A549 (cell line): Measurements from ENCODE around the gene P3H2. TPM values are rescaled to one million over a fixed set of nuclear protein-coding genes. Genes with fewer than 3 reads are reported as not detected.

Source experiments
- ATAC-seq, 2 experiments: fragments of 200-7000 bp in 1 of 2; fragments of >200 bp in 1 of 2; cut with Nextera tagmentation in 1 of 2; cut with Tn5 transposase in 1 of 2; 3 replicates each; pipeline versions ENCODE4 v1.8.0 to v1.9.1; 2018 to 2020; ENCODE audit warnings: mild to moderate bottlenecking in 1 of 2, moderate library complexity in 1 of 2
- CTCF ChIA-PET: fragments of 300-600 bp; sonication (Branson Sonifier 250); formaldehyde crosslinking; extraction: SDS; loops from one replicate; lab custom pipeline; 2021; ENCODE audit warnings: antibody characterized with exemption, inconsistent platforms; lab: Yijun Ruan, JAX
- POLR2A ChIA-PET: fragments of 350-600 bp; formaldehyde crosslinking; extraction: SDS; loops from one replicate; lab custom pipeline; 2021; ENCODE audit warnings: antibody characterized with exemption, inconsistent platforms; lab: Yijun Ruan, JAX
- DNase-seq, 2 experiments: peaks; one replicate each; pipeline versions ENCODE4 v3.0.0 to v3.0.0-alpha.2; 2011 to 2016; ENCODE audit warnings: low read depth in 1 of 2, low spot score in 1 of 2
- FAIRE-seq: peaks from 2 replicates; lab custom pipeline; 2011; peaks lifted over from hg19 to GRCh38; lab: Jason Lieb, UNC
- H3K27ac ChIP-seq, 2 experiments: fragments of >200 bp; sonication (Bioruptor Twin); formaldehyde crosslinking; 3 replicates each; pipeline ENCODE4 v1.5.1; 2016 to 2017
- H3K4me1 ChIP-seq: fragments of >200 bp; sonication (Bioruptor Twin); formaldehyde crosslinking; 3 replicates; pipeline ENCODE4 v1.6.1; 2016
- H3K4me2 ChIP-seq: fragments of >200 bp; sonication (Bioruptor Twin); formaldehyde crosslinking; 3 replicates; pipeline ENCODE4 v1.6.1; 2016
- H3K4me3 ChIP-seq: fragments of >200 bp; sonication (Bioruptor Twin); formaldehyde crosslinking; 3 replicates; pipeline ENCODE4 v1.5.1; 2016
- H3K9me3 ChIP-seq: fragments of >200 bp; sonication (Bioruptor Twin); formaldehyde crosslinking; 3 replicates; pipeline ENCODE4 v1.6.1; 2016
- CEBPB ChIP-seq, 2 experiments: fragments of >200 bp in 1 of 2; sonication (Bioruptor Twin) in 1 of 2; formaldehyde crosslinking in 1 of 2; IDR thresholded peaks; 2 replicates each; pipeline ENCODE4 v1.6.1; 2012 to 2016
- EP300 ChIP-seq, 2 experiments: fragments of >200 bp; sonication (Bioruptor Twin); formaldehyde crosslinking; IDR thresholded peaks; 2 replicates in 1 of 2; 3 replicates in 1 of 2; pipeline ENCODE4 v1.6.1; 2016 to 2017
- FOSL2 ChIP-seq, 2 experiments: fragments of 450-650 bp in 1 of 2; fragments of >200 bp in 1 of 2; sonication (Bioruptor Twin) in 1 of 2; formaldehyde crosslinking; IDR thresholded peaks; 2 replicates each; pipeline versions ENCODE4 v1.5.0 to v1.6.1; 2016 to 2020; ENCODE audit warnings: mild to moderate bottlenecking in 1 of 2, moderate library complexity in 1 of 2
- GATA3 ChIP-seq: IDR thresholded peaks from 2 replicates; pipeline ENCODE4 v1.6.1; 2012; ENCODE audit warnings: borderline replicate concordance
- HOXA7 ChIP-seq: fragments of 250-450 bp; sonication (Bioruptor Pico); IDR thresholded peaks from 2 replicates; pipeline ENCODE4 v1.5.0; 2020; ENCODE audit warnings: mild to moderate bottlenecking, moderate library complexity
- HOXB13 ChIP-seq: fragments of 250-450 bp; sonication (Bioruptor Pico); IDR thresholded peaks from 2 replicates; pipeline ENCODE4 v1.5.0; 2020; ENCODE audit warnings: low read depth, mild to moderate bottlenecking, moderate library complexity
- HOXB5 ChIP-seq: fragments of 250-450 bp; sonication (Bioruptor Pico); IDR thresholded peaks from 2 replicates; pipeline ENCODE4 v1.5.0; 2020; ENCODE audit warnings: mild to moderate bottlenecking, moderate library complexity
- JUN ChIP-seq, 2 experiments: fragments of >200 bp; sonication (Bioruptor Twin); formaldehyde crosslinking; IDR thresholded peaks; 2 replicates in 1 of 2; 3 replicates in 1 of 2; pipeline ENCODE4 v1.6.1; 2016 to 2017
- JUNB ChIP-seq: fragments of >200 bp; sonication (Bioruptor Twin); formaldehyde crosslinking; IDR thresholded peaks from 2 replicates; pipeline ENCODE4 v1.6.1; 2016
- KDM1A ChIP-seq: fragments of 200-600 bp; sonication (generic); IDR thresholded peaks from 2 replicates; pipeline ENCODE4 v1.6.1; 2016; ENCODE audit warnings: low read depth, mild to moderate bottlenecking
- MAFK ChIP-seq: fragments of 450-650 bp; IDR thresholded peaks from 2 replicates; pipeline ENCODE4 v1.6.1; 2014; ENCODE audit not compliant: partially characterized antibody
- NR3C1 ChIP-seq: fragments of >200 bp; sonication (Bioruptor Twin); formaldehyde crosslinking; IDR thresholded peaks from 3 replicates; pipeline ENCODE4 v1.6.1; 2017
- RAD21 ChIP-seq, 2 experiments: fragments of >200 bp in 1 of 2; sonication (Bioruptor Twin) in 1 of 2; formaldehyde crosslinking in 1 of 2; IDR thresholded peaks in 1 of 2; conservative IDR thresholded peaks in 1 of 2; 2 replicates in 1 of 2; 3 replicates in 1 of 2; pipeline ENCODE4 v1.6.1; 2012 to 2018; ENCODE audit warnings: inconsistent platforms in 1 of 2
- RFX5 ChIP-seq: fragments of 450-650 bp; IDR thresholded peaks from 2 replicates; pipeline ENCODE4 v1.7.1; 2014; ENCODE audit warnings: antibody characterized with exemption, mild to moderate bottlenecking, moderate library complexity
- SMC3 ChIP-seq: fragments of >200 bp; sonication (Bioruptor Twin); formaldehyde crosslinking; IDR thresholded peaks from 3 replicates; pipeline ENCODE4 v1.6.1; 2018; ENCODE audit warnings: inconsistent platforms
- SREBF2 ChIP-seq: fragments of 450-650 bp; IDR thresholded peaks from 2 replicates; pipeline ENCODE4 v1.6.1; 2014; ENCODE audit warnings: mild to moderate bottlenecking, moderate library complexity
- TFCP2L1 ChIP-seq: fragments of 250-450 bp; sonication (Bioruptor Pico); IDR thresholded peaks from 2 replicates; pipeline ENCODE4 v1.5.0; 2021; ENCODE audit warnings: mild to moderate bottlenecking
- ZC3H11A ChIP-seq: fragments of 450-650 bp; IDR thresholded peaks from 2 replicates; pipeline ENCODE4 v1.6.1; 2014; ENCODE audit warnings: antibody characterized with exemption, mild to moderate bottlenecking
- WGBS: methylation state at CpG from one replicate; pipeline ENCODE4 v1.1.6; 2017; ENCODE audit errors: missing lambda C conversion rate; 5-methylcytosine and 5-hydroxymethylcytosine counted together
- polyA plus RNA-seq, 4 experiments: library from polyadenylated mRNA; depleted of rRNA in 3 of 4; stranded (reverse); fragments of >200 nt; fragmentation: RNase III in 1 of 4; extraction: RNeasy Plus Mini Kit Qiagen cat#74134 plus additional on column Dnase treatment in 1 of 4; gene quantifications; 2 replicates in 3 of 4; 3 replicates in 1 of 4; pipeline ENCODE4 v1.2.3, GENCODE V29; 2011 to 2017
- TF ChIP-seq, protein P1 (sequence below): IDR thresholded peaks from 2 replicates; pipeline ENCODE4 v1.6.1; 2012
- TF ChIP-seq, protein P2 (sequence below): IDR thresholded peaks from 2 replicates; pipeline ENCODE4 v1.6.1; 2012

Gene P3H2
- polyA plus RNA-seq, 2 of the 4 experiments (the other 2 are of a cell fraction) = 56.6 to 72.5 TPM

DNA sequence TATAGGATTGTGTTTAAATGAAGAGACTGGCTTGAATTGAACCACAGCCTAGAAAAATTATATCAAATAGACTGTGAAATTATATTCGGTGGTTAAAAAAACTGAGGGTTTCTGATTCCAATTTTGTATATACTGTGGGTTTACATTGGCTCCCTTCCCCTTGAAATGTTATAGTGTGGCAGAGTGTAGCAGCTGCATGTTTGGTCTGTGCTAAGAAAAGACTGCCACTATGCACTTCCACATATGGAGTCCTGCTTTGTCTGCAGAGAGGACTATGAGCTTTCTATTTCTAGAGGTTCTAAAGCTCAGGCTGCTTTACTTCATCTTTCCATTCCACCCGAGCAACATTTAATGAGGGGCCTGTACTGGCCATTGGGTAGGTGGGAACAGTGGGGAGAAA, 112.3 kb downstream of the P3H2 start:
- no peak for FAIRE-seq
- Histone ChIP-seq H3K4me1 (peaks cover 63% of the 10 kb centered on the region), H3K9me3 (no peaks in the 10 kb centered on the region), H3K27ac (peak overlapping the region in 1 of 2 experiments; percentile 55; a peak in 2 of 6 replicates), H3K4me2 (no peak overlapping the region), H3K4me3 (no peak overlapping the region)
- ATAC-seq = no peak
- ChIA-PET CTCF (interaction anchor here (1.6 kb wide), 1 partner anchor 24 kb away, joined by 3 read pairs; no protein-coding TSS in a partner anchor), POLR2A (no interaction called here)
- no peak for DNase-seq
- WGBS = 81% methylated on average over 2 of the region's 2 CpGs
- TF ChIP-seq SMC3 = no peak
- TF ChIP-seq NR3C1 = no peak
- TF ChIP-seq MAFK = no peak
- TF ChIP-seq KDM1A = no peak
- no peak for TF ChIP-seq ZC3H11A

DNA sequence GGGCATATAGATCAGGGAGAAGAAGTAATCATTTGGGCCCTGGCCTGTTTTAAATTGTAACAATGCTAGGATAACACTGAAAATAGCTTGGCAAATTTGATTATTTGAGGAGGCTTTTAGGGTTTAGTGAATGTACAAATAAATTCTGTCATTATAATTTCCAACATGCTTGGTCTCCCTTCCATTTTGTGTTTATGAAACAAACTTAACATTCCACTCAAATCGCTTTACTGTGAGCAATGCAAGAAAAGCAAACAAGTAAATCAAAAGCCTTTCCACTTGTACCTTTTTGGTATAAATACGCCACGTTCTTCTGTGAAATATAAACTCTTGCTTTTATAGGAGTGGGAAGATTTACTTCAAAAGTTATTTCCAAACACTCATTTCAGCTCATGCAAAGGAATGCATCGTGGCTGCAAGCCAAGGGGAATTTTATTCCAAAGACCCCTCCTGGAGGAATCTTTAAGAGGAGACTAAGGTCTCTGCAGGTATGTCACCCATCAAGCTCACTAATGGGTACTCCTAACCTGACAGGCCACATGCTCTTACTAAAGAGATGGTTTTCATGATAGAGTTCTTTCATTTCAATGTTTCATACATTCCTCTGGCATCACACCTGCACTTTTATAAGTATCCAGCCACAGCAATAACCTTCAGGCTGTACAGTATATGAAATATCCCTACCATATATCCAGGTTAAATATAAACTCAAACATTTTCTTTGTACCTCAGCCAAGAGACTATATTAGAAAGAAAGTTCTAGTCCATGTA, 115.2 kb downstream of the P3H2 start:
- H3K27ac ChIP-seq = peak overlapping the region; percentile 56 to 87; a peak in 5 of 6 replicates
- TF ChIP-seq HOXB13 (CRISPR knock-in tag) = no peak
- TF ChIP-seq RFX5 = no peak
- no peak for ATAC-seq
- ChIA-PET POLR2A (no interaction called here), CTCF (interaction anchor here (0.7 to 1.5 kb wide), 3 partner anchors 11 to 219 kb away, joined by 3 to 5 read pairs (median 3); no protein-coding TSS in a partner anchor)
- no peaks in the 10 kb centered on the region for H3K9me3 ChIP-seq
- peak overlapping the region; percentile 53 for H3K4me2 ChIP-seq
- 21% methylated on average over 4 of the region's 4 CpGs for WGBS
- H3K4me1 ChIP-seq = peaks cover 65% of the 10 kb centered on the region
- no peak overlapping the region for H3K4me3 ChIP-seq
- no peak for FAIRE-seq
- DNase-seq = no peak

DNA sequence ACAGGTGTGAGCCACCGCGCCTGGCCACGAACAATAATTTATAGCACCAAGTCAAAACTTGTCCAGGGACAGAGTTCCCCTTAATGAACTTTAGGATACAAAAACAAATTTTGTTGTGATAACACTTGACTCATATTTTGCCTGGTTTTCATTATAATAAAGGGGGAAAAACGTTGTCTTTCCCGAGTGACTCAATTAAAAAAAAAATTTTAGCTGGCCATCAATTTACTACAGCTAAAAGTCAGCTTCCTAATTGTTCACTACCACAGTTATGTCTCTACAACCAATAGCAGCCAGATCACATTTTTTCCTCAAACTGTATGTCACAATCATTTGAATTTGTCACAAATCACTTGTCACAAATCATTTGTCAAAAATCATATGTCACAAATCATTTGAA, 116.0 kb downstream of the P3H2 start:
- FAIRE-seq (no peak), DNase-seq (no peak), ATAC-seq (no peak)
- Histone ChIP-seq H3K4me2 (peak overlapping the region; percentile 53), H3K4me3 (no peak overlapping the region), H3K4me1 (peaks cover 68% of the 10 kb centered on the region), H3K27ac (peak overlapping the region; percentile 56 to 87), H3K9me3 (no peaks in the 10 kb centered on the region)
- WGBS = 64% methylated on average over 5 of the region's 5 CpGs
- ChIA-PET POLR2A (no interaction called here), CTCF (interaction anchor here (0.6 to 1.5 kb wide), 3 partner anchors 12 to 220 kb away, joined by 3 to 5 read pairs (median 3); no protein-coding TSS in a partner anchor)
- no peak for TF ChIP-seq RAD21 (conservative IDR thresholded peaks at IDR 0.05 in 1 of 2, IDR thresholded peaks at IDR 0.05 in 1 of 2)

DNA sequence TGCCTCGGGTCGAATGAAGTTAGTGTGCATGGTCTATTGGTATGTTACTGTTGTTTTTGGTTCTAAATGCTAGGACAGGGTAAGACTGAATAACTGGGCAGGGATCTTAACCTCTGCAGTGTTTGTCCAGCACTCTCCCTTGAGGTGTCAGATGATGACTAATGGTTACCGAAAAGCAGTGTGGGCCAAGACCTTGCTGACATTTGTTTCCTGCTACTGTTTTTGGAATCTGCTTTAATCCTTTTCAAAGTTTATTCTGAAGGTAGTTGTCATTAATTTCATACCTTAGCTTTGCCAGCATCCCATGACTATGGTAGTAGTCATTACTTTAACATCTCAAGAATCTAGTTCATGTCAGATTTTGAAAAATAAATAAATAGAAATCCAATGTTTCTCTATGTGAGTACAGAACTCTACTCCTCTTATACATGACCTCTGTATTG, 117.0 kb downstream of the P3H2 start:
- Histone ChIP-seq H3K4me1 (peaks cover 74% of the 10 kb centered on the region), H3K4me3 (peak overlapping the region; percentile 21; the same call in 1 of the 3 replicates), H3K9me3 (no peaks in the 10 kb centered on the region), H3K4me2 (peak overlapping the region; percentile 73), H3K27ac (peak overlapping the region; percentile 74 to 87)
- FAIRE-seq (peak; percentile 7), DNase-seq (peak; percentile 71 to 86), ATAC-seq (peak; percentile 89 to 90)
- POLR2A ChIA-PET = no interaction called here
- WGBS = 0% methylated on average over 3 of the region's 3 CpGs
- TF ChIP-seq CEBPB (IDR thresholded peaks at IDR 0.05) (peak in 1 of 2 experiments; percentile 68; a peak in 2 of 4 replicates), FOSL2 (IDR thresholded peaks at IDR 0.05) (peak; percentile 52; the same call in 1 of the 2 replicates), FOSL2 (CRISPR knock-in tag; IDR thresholded peaks at IDR 0.05) (peak; percentile 82), RAD21 (conservative IDR thresholded peaks at IDR 0.05 in 1 of 2, IDR thresholded peaks at IDR 0.05 in 1 of 2) (peak in 1 of 2 experiments; percentile 14; a peak in 1 of 5 replicates), GATA3 (peak; percentile 93), TFCP2L1 (CRISPR knock-in tag) (no peak), SREBF2 (no peak), JUN (IDR thresholded peaks at IDR 0.05) (peak in 1 of 2 experiments; percentile 57; a peak in 1 of 5 replicates), HOXB5 (CRISPR knock-in tag) (peak; percentile 72), EP300 (IDR thresholded peaks at IDR 0.05) (peak in 1 of 2 experiments; percentile 67; a peak in 2 of 5 replicates), HOXA7 (CRISPR knock-in tag) (no peak), JUNB (peak; percentile 90)
- TF ChIP-seq, protein P1, sequence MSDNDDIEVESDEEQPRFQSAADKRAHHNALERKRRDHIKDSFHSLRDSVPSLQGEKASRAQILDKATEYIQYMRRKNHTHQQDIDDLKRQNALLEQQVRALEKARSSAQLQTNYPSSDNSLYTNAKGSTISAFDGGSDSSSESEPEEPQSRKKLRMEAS = peak; percentile 58; the same call in 1 of the 2 replicates
- TF ChIP-seq, protein P2, sequence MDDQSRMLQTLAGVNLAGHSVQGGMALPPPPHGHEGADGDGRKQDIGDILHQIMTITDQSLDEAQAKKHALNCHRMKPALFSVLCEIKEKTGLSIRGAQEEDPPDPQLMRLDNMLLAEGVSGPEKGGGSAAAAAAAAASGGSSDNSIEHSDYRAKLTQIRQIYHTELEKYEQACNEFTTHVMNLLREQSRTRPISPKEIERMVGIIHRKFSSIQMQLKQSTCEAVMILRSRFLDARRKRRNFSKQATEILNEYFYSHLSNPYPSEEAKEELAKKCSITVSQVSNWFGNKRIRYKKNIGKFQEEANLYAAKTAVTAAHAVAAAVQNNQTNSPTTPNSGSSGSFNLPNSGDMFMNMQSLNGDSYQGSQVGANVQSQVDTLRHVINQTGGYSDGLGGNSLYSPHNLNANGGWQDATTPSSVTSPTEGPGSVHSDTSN = peak; percentile 48; the same call in 1 of the 2 replicates
- CTCF ChIA-PET = no interaction called here
